HepG2 (cell line): Measurements from ENCODE around the gene TAF6. TPM values are rescaled to one million over a fixed set of nuclear protein-coding genes. Genes with fewer than 3 reads are reported as not detected.

Experiments used
- ATAC-seq: fragments of 200-7000 bp; cut with Tn5 transposase; 3 replicates; pipeline ENCODE4 v1.9.1; 2020; ENCODE audit warnings: mild to moderate bottlenecking, moderate library complexity
- BruUV-seq: library from RNA; stranded (reverse); fragments of 400-500 nt; replicated peaks from 2 replicates; lab custom pipeline; 2021; lab: Mats Ljungman, UMichigan
- CTCF ChIA-PET: fragments of 300-600 bp; formaldehyde crosslinking; extraction: SDS; loops from one replicate; lab custom pipeline; 2021; ENCODE audit warnings: low total read pairs, inconsistent platforms, low intra/inter-chr PET ratio; lab: Yijun Ruan, JAX
- POLR2A ChIA-PET: fragments of 350-600 bp; sonication (Branson Sonifier 250); formaldehyde crosslinking; loops from one replicate; lab custom pipeline; 2020; ENCODE audit warnings: antibody characterized with exemption, inconsistent platforms; lab: Yijun Ruan, JAX
- DNase-seq: peaks from one replicate; pipeline ENCODE4 v3.0.0-alpha.2; 2015; ENCODE audit warnings: low spot score
- FAIRE-seq: peaks from 3 replicates; lab custom pipeline; 2011; peaks lifted over from hg19 to GRCh38; lab: Jason Lieb, UNC
- H2AFZ ChIP-seq: one replicate; pipeline ENCODE4 v1.6.1; 2011; ENCODE audit warnings: low read length, inconsistent platforms
- H3K27ac ChIP-seq: fragments of 300-600 bp; 3 replicates; pipeline ENCODE4 v1.8.0; 2011; ENCODE audit warnings: mixed run types, mild to moderate bottlenecking, mixed read lengths, low read length, inconsistent platforms; ENCODE audit not compliant: insufficient read depth; ENCODE audit errors: extremely low read length
- H3K27me3 ChIP-seq, 2 experiments: fragments of 200-600 bp in 1 of 2; 2 replicates in 1 of 2; 3 replicates in 1 of 2; pipeline versions ENCODE4 v1.6.0 to v1.8.0; 2011; ENCODE audit warnings: low read length in 2 of 2, mild to moderate bottlenecking in 2 of 2, moderate library complexity in 2 of 2, inconsistent platforms in 1 of 2; ENCODE audit not compliant: insufficient read depth in 2 of 2, control insufficient read depth in 1 of 2
- H3K36me3 ChIP-seq, 2 experiments: fragments of 200-600 bp in 1 of 2; replicated peaks in 1 of 2; 2 replicates in 1 of 2; 3 replicates in 1 of 2; pipeline versions ENCODE4 v1.5.1 to v1.8.0; 2011; ENCODE audit warnings: low read length in 2 of 2, inconsistent platforms in 1 of 2; ENCODE audit not compliant: insufficient read depth in 2 of 2, control insufficient read depth in 1 of 2
- H3K4me1 ChIP-seq: 2 replicates; pipeline ENCODE4 v1.5.1; 2012; ENCODE audit warnings: low read length, inconsistent platforms; ENCODE audit not compliant: insufficient read depth
- H3K4me2 ChIP-seq: 2 replicates; pipeline ENCODE4 v1.6.0; 2011; ENCODE audit warnings: low read depth, low read length, inconsistent platforms
- H3K4me3 ChIP-seq, 3 experiments: fragments of 200-600 bp in 1 of 3; sonication (generic), shearing (Covaris generic) in 1 of 3; replicated peaks in 1 of 3; 2 replicates each; pipeline ENCODE4 v1.5.1; 2011 to 2016; ENCODE audit warnings: low read length in 3 of 3, inconsistent platforms in 2 of 3, low read depth in 2 of 3, mild to moderate bottlenecking in 2 of 3, control low read depth in 1 of 3, mixed read lengths in 1 of 3; ENCODE audit not compliant: insufficient read depth in 1 of 3
- H3K79me2 ChIP-seq: one replicate; pipeline ENCODE4 v1.6.1; 2011; ENCODE audit warnings: low read length, inconsistent platforms; ENCODE audit not compliant: insufficient read depth
- H3K9ac ChIP-seq: 2 replicates; pipeline ENCODE4 v1.6.0; 2011; ENCODE audit warnings: mild to moderate bottlenecking, low read depth, low read length, inconsistent platforms; ENCODE audit not compliant: insufficient read depth
- H3K9me3 ChIP-seq: 2 replicates; pipeline ENCODE4 v1.5.1; 2012; ENCODE audit warnings: mild to moderate bottlenecking, low read length
- H4K20me1 ChIP-seq: 2 replicates; pipeline ENCODE4 v1.6.0; 2011; ENCODE audit warnings: inconsistent platforms, mild to moderate bottlenecking, low read length, moderate library complexity; ENCODE audit not compliant: insufficient read depth
- AGO2 ChIP-seq: fragments of 200-400 bp; formaldehyde crosslinking; optimal IDR thresholded peaks from 2 replicates; pipeline ENCODE3; 2017; ENCODE audit warnings: mild to moderate bottlenecking, low read depth, low read length, moderate library complexity
- ARHGAP35 ChIP-seq: sonication (generic); formaldehyde crosslinking; IDR thresholded peaks from 2 replicates; pipeline ENCODE4 v1.9.0; 2022; ENCODE audit warnings: mild to moderate bottlenecking, inconsistent platforms, moderate library complexity, missing genetic modification reagents, borderline replicate concordance
- E2F5 ChIP-seq: sonication (generic); formaldehyde crosslinking; conservative IDR thresholded peaks from 2 replicates; pipeline ENCODE4 v1.4.0; 2020; ENCODE audit warnings: missing genetic modification reagents
- ETS1 ChIP-seq: sonication (generic); formaldehyde crosslinking; IDR thresholded peaks from 2 replicates; pipeline ENCODE4 v1.4.0; 2020; ENCODE audit warnings: missing genetic modification reagents
- HNRNPL ChIP-seq: fragments of 200-400 bp; formaldehyde crosslinking; IDR thresholded peaks from 2 replicates; pipeline ENCODE4 v1.6.1; 2017; ENCODE audit warnings: mild to moderate bottlenecking, low read depth, low read length
- HNRNPLL ChIP-seq: fragments of 200-400 bp; formaldehyde crosslinking; IDR thresholded peaks from 2 replicates; pipeline ENCODE4 v1.6.1; 2017; ENCODE audit warnings: mild to moderate bottlenecking, low read depth, low read length; ENCODE audit not compliant: poor library complexity, severe bottlenecking
- MXD1 ChIP-seq: sonication (generic); formaldehyde crosslinking; IDR thresholded peaks from 2 replicates; pipeline ENCODE4 v1.4.0; 2020; ENCODE audit warnings: mild to moderate bottlenecking, missing genetic modification reagents
- MYC ChIP-seq: sonication (generic); formaldehyde crosslinking; IDR thresholded peaks from 2 replicates; pipeline ENCODE4 v1.9.0; 2021; ENCODE audit warnings: missing genetic modification reagents, borderline replicate concordance
- RBFOX2 ChIP-seq: fragments of 200-400 bp; formaldehyde crosslinking; IDR thresholded peaks from 2 replicates; pipeline ENCODE4 v1.6.1; 2017; ENCODE audit warnings: low read depth, mild to moderate bottlenecking, low read length
- WGBS: methylation state at CpG from one replicate; pipeline ENCODE4 v1.1.6; 2017; ENCODE audit warnings: low lambda C conversion rate; 5-methylcytosine and 5-hydroxymethylcytosine counted together
- in situ Hi-C: cut with HindIII; loops from 2 replicates; pipeline ENCODE4 v1.10.0; 2017; ENCODE audit warnings: low pct_unique_long_range_greater_than_20kb; ENCODE audit not compliant: extremely low pct_ligation_motif_present
- intact Hi-C: fragments of 100-400 bp; cut with micrococcal nuclease; formaldehyde crosslinking; loops from one replicate; pipeline ENCODE4 v1.10.0; 2022; ENCODE audit not compliant: unreplicated experiment
- polyA plus RNA-seq, 8 experiments: library from polyadenylated mRNA; depleted of rRNA in 3 of 8; stranded (reverse) in 7 of 8; unstranded in 1 of 8; fragments of >200 nt; fragmentation: Illumina TruSeq in 4 of 8; extraction: Trizol in 4 of 8; gene quantifications; 2 replicates each; pipeline versions ENCODE4 v1.2.1 to v1.2.3, GENCODE V29; 2011 to 2016; ENCODE audit warnings: low read depth in 4 of 8, missing spikeins in 1 of 8, mixed read lengths in 1 of 8; ENCODE audit not compliant: insufficient read depth in 1 of 8
- total RNA-seq, 5 experiments: library from RNA; depleted of rRNA; stranded (reverse); fragments of >200 nt; fragmentation: Illumina TruSeq; extraction: Trizol; gene quantifications; 2 replicates each; pipeline ENCODE4 v1.2.3, GENCODE V29; 2016; ENCODE audit warnings: low read depth in 1 of 5
- TF ChIP-seq, protein P1 (sequence below): sonication (generic); formaldehyde crosslinking; IDR thresholded peaks from 2 replicates; pipeline ENCODE4 v1.4.0; 2020; ENCODE audit warnings: missing genetic modification reagents
- TF ChIP-seq, protein P2 (sequence below): sonication (generic); formaldehyde crosslinking; IDR thresholded peaks from 2 replicates; pipeline ENCODE4 v1.5.1; 2020; ENCODE audit warnings: missing genetic modification reagents, mild to moderate bottlenecking, borderline replicate concordance

TAF6 gene
- total and polyA plus RNA-seq, 2 of the 13 experiments (the other 11 are each of a cell fraction or from before 2014, with no cell fraction given): 12.9 to 18.8 TPM

GRCh38 chr7:100154651-100155491 is 35.7 kb upstream of the TAF6 start:
- ChIA-PET POLR2A (no interaction called here), CTCF (no interaction called here)
- Histone ChIP-seq H2AFZ (no peak overlapping the region), H3K4me3 (no peak overlapping the region), H3K9ac (no peak overlapping the region), H3K4me2 (no peak overlapping the region), H3K4me1 (peaks cover 76% of the 10 kb centered on the region), H3K79me2 (peaks cover 8% of the 10 kb centered on the region), H4K20me1 (peaks cover 6% of the 10 kb centered on the region; the same call in 1 of the 2 replicates), H3K27ac (peak overlapping the region; percentile 23), H3K9me3 (no peaks in the 10 kb centered on the region), H3K36me3 (peaks cover 6 to 24% of the 10 kb centered on the region in 2 experiments), H3K27me3 (no peaks in the 10 kb centered on the region; a peak in 1 of 5 replicates)
- FAIRE-seq (no peak), ATAC-seq (no peak), DNase-seq (no peak)
- in situ Hi-C loops: no loop called here
- intact Hi-C loops: no loop called here
- WGBS: 71% methylated on average over 7 of the region's 30 CpGs
- no TSS peak for BruUV-seq
- TF ChIP-seq MYC (CRISPR knock-in tag): no peak
- TF ChIP-seq HNRNPL: 0 out of 2 replicates have a peak, but pooled peaks have one; percentile 37
- TF ChIP-seq RBFOX2: peak; percentile 71
- peak; percentile 83 for TF ChIP-seq AGO2
- no peak for TF ChIP-seq ETS1 (CRISPR knock-in tag)
- no peak for TF ChIP-seq E2F5 (CRISPR knock-in tag)
- peak; percentile 3 for TF ChIP-seq HNRNPLL
- TF ChIP-seq, protein P1, sequence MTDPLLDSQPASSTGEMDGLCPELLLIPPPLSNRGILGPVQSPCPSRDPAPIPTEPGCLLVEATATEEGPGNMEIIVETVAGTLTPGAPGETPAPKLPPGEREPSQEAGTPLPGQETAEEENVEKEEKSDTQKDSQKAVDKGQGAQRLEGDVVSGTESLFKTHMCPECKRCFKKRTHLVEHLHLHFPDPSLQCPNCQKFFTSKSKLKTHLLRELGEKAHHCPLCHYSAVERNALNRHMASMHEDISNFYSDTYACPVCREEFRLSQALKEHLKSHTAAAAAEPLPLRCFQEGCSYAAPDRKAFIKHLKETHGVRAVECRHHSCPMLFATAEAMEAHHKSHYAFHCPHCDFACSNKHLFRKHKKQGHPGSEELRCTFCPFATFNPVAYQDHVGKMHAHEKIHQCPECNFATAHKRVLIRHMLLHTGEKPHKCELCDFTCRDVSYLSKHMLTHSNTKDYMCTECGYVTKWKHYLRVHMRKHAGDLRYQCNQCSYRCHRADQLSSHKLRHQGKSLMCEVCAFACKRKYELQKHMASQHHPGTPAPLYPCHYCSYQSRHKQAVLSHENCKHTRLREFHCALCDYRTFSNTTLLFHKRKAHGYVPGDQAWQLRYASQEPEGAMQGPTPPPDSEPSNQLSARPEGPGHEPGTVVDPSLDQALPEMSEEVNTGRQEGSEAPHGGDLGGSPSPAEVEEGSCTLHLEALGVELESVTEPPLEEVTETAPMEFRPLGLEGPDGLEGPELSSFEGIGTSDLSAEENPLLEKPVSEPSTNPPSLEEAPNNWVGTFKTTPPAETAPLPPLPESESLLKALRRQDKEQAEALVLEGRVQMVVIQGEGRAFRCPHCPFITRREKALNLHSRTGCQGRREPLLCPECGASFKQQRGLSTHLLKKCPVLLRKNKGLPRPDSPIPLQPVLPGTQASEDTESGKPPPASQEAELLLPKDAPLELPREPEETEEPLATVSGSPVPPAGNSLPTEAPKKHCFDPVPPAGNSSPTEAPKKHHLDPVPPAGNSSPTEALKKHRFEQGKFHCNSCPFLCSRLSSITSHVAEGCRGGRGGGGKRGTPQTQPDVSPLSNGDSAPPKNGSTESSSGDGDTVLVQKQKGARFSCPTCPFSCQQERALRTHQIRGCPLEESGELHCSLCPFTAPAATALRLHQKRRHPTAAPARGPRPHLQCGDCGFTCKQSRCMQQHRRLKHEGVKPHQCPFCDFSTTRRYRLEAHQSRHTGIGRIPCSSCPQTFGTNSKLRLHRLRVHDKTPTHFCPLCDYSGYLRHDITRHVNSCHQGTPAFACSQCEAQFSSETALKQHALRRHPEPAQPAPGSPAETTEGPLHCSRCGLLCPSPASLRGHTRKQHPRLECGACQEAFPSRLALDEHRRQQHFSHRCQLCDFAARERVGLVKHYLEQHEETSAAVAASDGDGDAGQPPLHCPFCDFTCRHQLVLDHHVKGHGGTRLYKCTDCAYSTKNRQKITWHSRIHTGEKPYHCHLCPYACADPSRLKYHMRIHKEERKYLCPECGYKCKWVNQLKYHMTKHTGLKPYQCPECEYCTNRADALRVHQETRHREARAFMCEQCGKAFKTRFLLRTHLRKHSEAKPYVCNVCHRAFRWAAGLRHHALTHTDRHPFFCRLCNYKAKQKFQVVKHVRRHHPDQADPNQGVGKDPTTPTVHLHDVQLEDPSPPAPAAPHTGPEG (CRISPR knock-in tag): no peak
- no peak for TF ChIP-seq MXD1 (CRISPR knock-in tag)
- TF ChIP-seq, protein P2, sequence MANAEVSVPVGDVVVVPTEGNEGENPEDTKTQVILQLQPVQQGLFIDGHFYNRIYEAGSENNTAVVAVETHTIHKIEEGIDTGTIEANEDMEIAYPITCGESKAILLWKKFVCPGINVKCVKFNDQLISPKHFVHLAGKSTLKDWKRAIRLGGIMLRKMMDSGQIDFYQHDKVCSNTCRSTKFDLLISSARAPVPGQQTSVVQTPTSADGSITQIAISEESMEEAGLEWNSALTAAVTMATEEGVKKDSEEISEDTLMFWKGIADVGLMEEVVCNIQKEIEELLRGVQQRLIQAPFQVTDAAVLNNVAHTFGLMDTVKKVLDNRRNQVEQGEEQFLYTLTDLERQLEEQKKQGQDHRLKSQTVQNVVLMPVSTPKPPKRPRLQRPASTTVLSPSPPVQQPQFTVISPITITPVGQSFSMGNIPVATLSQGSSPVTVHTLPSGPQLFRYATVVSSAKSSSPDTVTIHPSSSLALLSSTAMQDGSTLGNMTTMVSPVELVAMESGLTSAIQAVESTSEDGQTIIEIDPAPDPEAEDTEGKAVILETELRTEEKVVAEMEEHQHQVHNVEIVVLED (CRISPR knock-in tag): no peak
- TF ChIP-seq ARHGAP35 (CRISPR knock-in tag): no peak
